Adrenal gland (tissue), 5 donors: ENCODE data around the gene ANKRD44.

Experiments
- CTCF ChIP-seq, 6 experiments: fragments of 450-650 bp in 4 of 6; fragments of 200-600 bp in 2 of 6; sonication (generic) in 1 of 6; IDR thresholded peaks; 1 replicate in 5 of 6; 2 replicates in 1 of 6; pipeline versions ENCODE4 v1.5.1 to v1.8.0; 2016 to 2021; ENCODE audit warnings: antibody characterized with exemption in 6 of 6, mild to moderate bottlenecking in 2 of 6, moderate library complexity in 1 of 6
- POLR2A ChIP-seq, 2 donors: fragments of 450-650 bp; IDR thresholded peaks; one replicate each; pipeline ENCODE4 v1.6.1; 2017; ENCODE audit warnings: antibody characterized with exemption in 2 of 2, mild to moderate bottlenecking in 2 of 2, moderate library complexity in 1 of 2
- donor health status: DM: no; HTN: no; CAD: no.

- TF ChIP-seq POLR2A (IDR thresholded peaks at IDR 0.05) (no peak), CTCF (IDR thresholded peaks at IDR 0.05) (no peak)
Observed at GRCh38 chr2:197235711-197236110, 74.9 kb downstream of the ANKRD44 start.
